ENCODE measurements around the gene SPATA24. TPM values are rescaled to one million over a fixed set of nuclear protein-coding genes. Genes with fewer than 3 reads are reported as not detected.

Gene SPATA24
- total RNA-seq, 1 experiment from 2014 or later = 13.0 TPM

DNA sequence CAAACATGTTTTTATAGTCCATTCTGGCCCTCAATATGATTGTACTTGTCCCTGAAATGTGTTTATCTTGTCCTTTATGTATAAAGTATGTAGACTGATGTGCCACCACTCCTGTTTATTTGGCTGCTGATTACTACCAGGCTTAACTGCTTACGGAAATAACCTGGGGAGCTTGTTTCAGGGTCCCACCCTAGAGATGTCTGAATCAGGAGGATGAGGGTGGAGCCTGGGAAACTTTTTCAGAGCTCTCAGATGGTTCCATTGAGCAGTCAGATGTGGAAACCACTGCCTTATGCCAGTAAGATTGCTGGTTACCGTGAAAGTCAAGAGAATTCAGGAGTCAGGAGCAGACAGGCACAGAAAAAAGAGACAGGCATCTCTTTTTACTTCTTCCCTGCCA lies 40.0 kb downstream of the SPATA24 start:
- Histone ChIP-seq H3T11ph (ENCODE audit: low read length) (no peak overlapping the region), H2BK120ac (ENCODE audit: low read depth, low read length, poor library complexity, severe bottlenecking) (no peak overlapping the region), H3K79me2 (ENCODE audit: insufficient read depth, low read length) (peaks cover 8% of the 10 kb centered on the region; the same call in 1 of the 2 replicates), H3K79me1 (ENCODE audit: insufficient read depth, low read depth, low read length, poor library complexity, severe bottlenecking) (peaks cover 15% of the 10 kb centered on the region), H3K14ac (ENCODE audit: insufficient read depth, low read length) (no peak overlapping the region), H3K56ac (ENCODE audit: insufficient read length, low read depth, low read length) (no peak overlapping the region), H2AFZ (ENCODE audit: low read length) (no peak overlapping the region), H2BK15ac (ENCODE audit: low read depth, low read length) (no peak overlapping the region), H2BK5ac (ENCODE audit: insufficient read length, low read length) (no peak overlapping the region), H3K4me2 (ENCODE audit: insufficient read depth, insufficient read length, low read length) (no peak overlapping the region), H4K20me1 (ENCODE audit: control insufficient read depth, insufficient read depth, insufficient read length) (no peaks in the 10 kb centered on the region), H3K18ac (ENCODE audit: insufficient read length, low read depth, low read length) (no peak overlapping the region), H3K4me1 (ENCODE audit: insufficient read depth, low read length) (no peaks in the 10 kb centered on the region), H3K9me3 (ENCODE audit: control insufficient read depth, low read depth, low read length) (no peaks in the 10 kb centered on the region), H3K27ac (ENCODE audit: insufficient read length, low read depth, low read length) (no peak overlapping the region), H2AK5ac (ENCODE audit: insufficient read length, low read length) (no peak overlapping the region), H4K91ac (ENCODE audit: insufficient read length, low read depth, low read length) (no peak overlapping the region), H2BK20ac (ENCODE audit: low read depth, low read length, poor library complexity, severe bottlenecking) (no peak overlapping the region), H3K9ac (ENCODE audit: extremely low read depth, insufficient read length, low read length) (no peak overlapping the region), H4K5ac (ENCODE audit: insufficient read length, low read depth, low read length) (no peak overlapping the region), H2BK12ac (ENCODE audit: insufficient read length, low read depth, low read length) (no peak overlapping the region), H3K23me2 (ENCODE audit: insufficient read length, low read depth, low read length, poor library complexity, severe bottlenecking) (no peaks in the 10 kb centered on the region), H4K8ac (replicated peaks; ENCODE audit: insufficient read length, low read depth, low read length) (no peak overlapping the region), H3K27me3 (ENCODE audit: insufficient read depth, low read length) (no peaks in the 10 kb centered on the region), H3K4ac (ENCODE audit: low read depth, low read length) (no peak overlapping the region), H3K23ac (ENCODE audit: insufficient read length, low read depth, low read length) (no peak overlapping the region)
- TF ChIP-seq, protein P1, sequence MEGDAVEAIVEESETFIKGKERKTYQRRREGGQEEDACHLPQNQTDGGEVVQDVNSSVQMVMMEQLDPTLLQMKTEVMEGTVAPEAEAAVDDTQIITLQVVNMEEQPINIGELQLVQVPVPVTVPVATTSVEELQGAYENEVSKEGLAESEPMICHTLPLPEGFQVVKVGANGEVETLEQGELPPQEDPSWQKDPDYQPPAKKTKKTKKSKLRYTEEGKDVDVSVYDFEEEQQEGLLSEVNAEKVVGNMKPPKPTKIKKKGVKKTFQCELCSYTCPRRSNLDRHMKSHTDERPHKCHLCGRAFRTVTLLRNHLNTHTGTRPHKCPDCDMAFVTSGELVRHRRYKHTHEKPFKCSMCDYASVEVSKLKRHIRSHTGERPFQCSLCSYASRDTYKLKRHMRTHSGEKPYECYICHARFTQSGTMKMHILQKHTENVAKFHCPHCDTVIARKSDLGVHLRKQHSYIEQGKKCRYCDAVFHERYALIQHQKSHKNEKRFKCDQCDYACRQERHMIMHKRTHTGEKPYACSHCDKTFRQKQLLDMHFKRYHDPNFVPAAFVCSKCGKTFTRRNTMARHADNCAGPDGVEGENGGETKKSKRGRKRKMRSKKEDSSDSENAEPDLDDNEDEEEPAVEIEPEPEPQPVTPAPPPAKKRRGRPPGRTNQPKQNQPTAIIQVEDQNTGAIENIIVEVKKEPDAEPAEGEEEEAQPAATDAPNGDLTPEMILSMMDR (conservative IDR thresholded peaks at IDR 0.05) = no peak
- H3K27me3 Mint-ChIP-seq (ENCODE audit: low read depth) = no peaks in the 10 kb centered on the region
- WGBS (ENCODE audit: extremely low coverage, insufficient read length, low lambda C conversion rate) = no CpG with 5 or more reads among the region's 2 CpGs
- H3K36me3 Mint-ChIP-seq (ENCODE audit: insufficient read depth in 1 of 3, low read depth in 3 of 3) = peaks cover 33 to 60% (median 55%) of the 10 kb centered on the region in 3 experiments; a peak in 6 of 7 replicates
- no peaks in the 10 kb centered on the region for H3K4me1 Mint-ChIP-seq
- H3K27ac Mint-ChIP-seq = 0 out of 7 replicates have a peak overlapping the region, but pooled peaks of 1 of the 3 experiments have one; percentile 29
- no peak for DNase-seq
- H3K4me3 Mint-ChIP-seq = no peak overlapping the region
- no peaks in the 10 kb centered on the region for H3K9me3 Mint-ChIP-seq
